ENCODE measurements around the gene CDC14A.

The CDC14A gene

GRCh38 chr1:100445565-100445964 is 93.3 kb downstream of the CDC14A start:
- TF ChIP-seq CREB1 (IDR thresholded peaks at IDR 0.05; ENCODE audit: low read depth): no peak

- no peak for TF ChIP-seq EGR1 (IDR thresholded peaks at IDR 0.05)
- no peak for TF ChIP-seq NFIC (IDR thresholded peaks at IDR 0.05)
- no peak for TF ChIP-seq TAF1 (IDR thresholded peaks at IDR 0.05; ENCODE audit: low read depth)
- no peak for TF ChIP-seq ZBTB7A (IDR thresholded peaks at IDR 0.05; ENCODE audit: low read depth)
Measured at GRCh38 chr1:100448366-100448765, 96.1 kb downstream of the CDC14A start.

GRCh38 chr1:100449477-100449876 is 97.2 kb downstream of the CDC14A start:
- TF ChIP-seq FOXM1 (IDR thresholded peaks at IDR 0.05; ENCODE audit: borderline replicate concordance, low read depth): no peak
- TF ChIP-seq USF1 (IDR thresholded peaks at IDR 0.05): no peak
- TF ChIP-seq ZBTB7A (IDR thresholded peaks at IDR 0.05; ENCODE audit: low read depth): no peak
- TF ChIP-seq EGR1 (IDR thresholded peaks at IDR 0.05): no peak
- TF ChIP-seq RAD21 (IDR thresholded peaks at IDR 0.05; ENCODE audit: low read depth): no peak
- no peak for TF ChIP-seq EP300 (IDR thresholded peaks at IDR 0.05; ENCODE audit: borderline replicate concordance)
- no peak for TF ChIP-seq TAF1 (IDR thresholded peaks at IDR 0.05; ENCODE audit: low read depth)
- TF ChIP-seq REST (IDR thresholded peaks at IDR 0.05; ENCODE audit: low read depth): no peak

GRCh38 chr1:100452641-100453040 is 100.3 kb downstream of the CDC14A start:
- TF ChIP-seq EGR1 (IDR thresholded peaks at IDR 0.05): no peak
- no peak for TF ChIP-seq EP300 (IDR thresholded peaks at IDR 0.05; ENCODE audit: borderline replicate concordance)
- no peak for TF ChIP-seq MAX (IDR thresholded peaks at IDR 0.05)
- TF ChIP-seq TAF1 (IDR thresholded peaks at IDR 0.05; ENCODE audit: low read depth): no peak
- no peak for TF ChIP-seq YY1 (IDR thresholded peaks at IDR 0.05; ENCODE audit: low read depth)
- TF ChIP-seq ZBTB7A (IDR thresholded peaks at IDR 0.05; ENCODE audit: low read depth): no peak
- TF ChIP-seq RAD21 (IDR thresholded peaks at IDR 0.05; ENCODE audit: low read depth): no peak
- TF ChIP-seq CREB1 (IDR thresholded peaks at IDR 0.05; ENCODE audit: low read depth): no peak
- TF ChIP-seq TCF12 (IDR thresholded peaks at IDR 0.05; ENCODE audit: low read depth): no peak
- TF ChIP-seq FOXM1 (IDR thresholded peaks at IDR 0.05; ENCODE audit: borderline replicate concordance, low read depth): no peak
- TF ChIP-seq NFIC (IDR thresholded peaks at IDR 0.05): no peak
- TF ChIP-seq USF1 (IDR thresholded peaks at IDR 0.05): no peak
- no peak for TF ChIP-seq REST (IDR thresholded peaks at IDR 0.05; ENCODE audit: low read depth)
- TF ChIP-seq TEAD4 (IDR thresholded peaks at IDR 0.05): no peak
- no peak for TF ChIP-seq CEBPB (IDR thresholded peaks at IDR 0.05)

- TF ChIP-seq CREB1 (IDR thresholded peaks at IDR 0.05; ENCODE audit: low read depth) (no peak), TCF12 (IDR thresholded peaks at IDR 0.05; ENCODE audit: low read depth) (no peak), FOXM1 (IDR thresholded peaks at IDR 0.05; ENCODE audit: borderline replicate concordance, low read depth) (no peak), EGR1 (IDR thresholded peaks at IDR 0.05) (no peak), TEAD4 (IDR thresholded peaks at IDR 0.05) (no peak), USF1 (IDR thresholded peaks at IDR 0.05) (no peak), ZBTB7A (IDR thresholded peaks at IDR 0.05; ENCODE audit: low read depth) (no peak), MAX (IDR thresholded peaks at IDR 0.05) (no peak), REST (IDR thresholded peaks at IDR 0.05; ENCODE audit: low read depth) (no peak)
Measured at GRCh38 chr1:100455478-100456072, 103.3 kb downstream of the CDC14A start.
